ENCODE measurements around the gene IL12RB1.
"Not testable (repeated sequence)": the region's sequence is repeated elsewhere in the genome, so short reads cannot be mapped to it uniquely, and the experiment has no call there.

IL12RB1 gene

GRCh38 chr19:18043676-18044075 lies 43.1 kb downstream of the IL12RB1 start:
- H3K4me3 ChIP-seq (ENCODE audit: low read depth in 1 of 2, low read length in 2 of 2), result no peak overlapping the region

GRCh38 chr19:18041054-18041453 lies 45.7 kb downstream of the IL12RB1 start:
- no peaks in the 10 kb centered on the region for H3K9me3 ChIP-seq (ENCODE audit: control insufficient read depth in 1 of 2, low read length in 2 of 2)
- H3K4me3 ChIP-seq (ENCODE audit: low read depth in 1 of 2, low read length in 2 of 2), result no peak overlapping the region
- H3K27ac ChIP-seq (ENCODE audit: low read length), result no peak overlapping the region
- no peaks in the 10 kb centered on the region for H3K27me3 ChIP-seq (ENCODE audit: low read depth, low read length)
- H3K36me3 ChIP-seq (ENCODE audit: control insufficient read depth in 1 of 2, insufficient read depth in 2 of 2, low read length in 2 of 2), result no peaks in the 10 kb centered on the region
- H3K4me1 ChIP-seq (ENCODE audit: control insufficient read depth in 1 of 2, insufficient read depth in 2 of 2, low read length in 2 of 2), result peaks cover 4 to 9% of the 10 kb centered on the region in 2 donors

More at GRCh38 chr19:18043676-18044075, 43.1 kb downstream of the IL12RB1 start:
- no peaks in the 10 kb centered on the region for H3K27me3 ChIP-seq (ENCODE audit: low read depth, low read length)
- H3K27ac ChIP-seq (ENCODE audit: low read length), result no peak overlapping the region
- H3K9me3 ChIP-seq (ENCODE audit: control insufficient read depth in 1 of 2, low read length in 2 of 2), result no peaks in the 10 kb centered on the region
- peaks cover 4 to 9% of the 10 kb centered on the region in 2 donors for H3K4me1 ChIP-seq (ENCODE audit: control insufficient read depth in 1 of 2, insufficient read depth in 2 of 2, low read length in 2 of 2)
- H3K36me3 ChIP-seq (ENCODE audit: control insufficient read depth in 1 of 2, insufficient read depth in 2 of 2, low read length in 2 of 2), result no peaks in the 10 kb centered on the region

- not testable (repeated sequence) for H3K4me3 ChIP-seq (ENCODE audit: low read depth in 1 of 2, low read length in 2 of 2); H3K36me3 ChIP-seq (ENCODE audit: control insufficient read depth in 1 of 2, insufficient read depth in 2 of 2, low read length in 2 of 2); H3K4me1 ChIP-seq (ENCODE audit: control insufficient read depth in 1 of 2, insufficient read depth in 2 of 2, low read length in 2 of 2); H3K27ac ChIP-seq (ENCODE audit: low read length); H3K27me3 ChIP-seq (ENCODE audit: low read depth, low read length); H3K9me3 ChIP-seq (ENCODE audit: control insufficient read depth in 1 of 2, low read length in 2 of 2)
Measured at GRCh38 chr19:18032102-18032501, 54.6 kb downstream of the IL12RB1 start.

GRCh38 chr19:18031401-18031800 lies 55.3 kb downstream of the IL12RB1 start:
- H3K27ac ChIP-seq (ENCODE audit: low read length); H3K27me3 ChIP-seq (ENCODE audit: low read depth, low read length); H3K4me1 ChIP-seq (ENCODE audit: control insufficient read depth in 1 of 2, insufficient read depth in 2 of 2, low read length in 2 of 2); H3K36me3 ChIP-seq (ENCODE audit: control insufficient read depth in 1 of 2, insufficient read depth in 2 of 2, low read length in 2 of 2); H3K4me3 ChIP-seq (ENCODE audit: low read depth in 1 of 2, low read length in 2 of 2); H3K9me3 ChIP-seq (ENCODE audit: control insufficient read depth in 1 of 2, low read length in 2 of 2): not testable (repeated sequence)

- Histone ChIP-seq H3K27ac (ENCODE audit: low read length) (no peak overlapping the region), H3K4me1 (ENCODE audit: control insufficient read depth in 1 of 2, insufficient read depth in 2 of 2, low read length in 2 of 2) (no peaks in the 10 kb centered on the region), H3K4me3 (ENCODE audit: low read depth in 1 of 2, low read length in 2 of 2) (no peak overlapping the region)
Measured at GRCh38 chr19:18029617-18030338, 57.0 kb downstream of the IL12RB1 start.

GRCh38 chr19:18027151-18027550 lies 59.6 kb downstream of the IL12RB1 start:
- no peaks in the 10 kb centered on the region for H3K9me3 ChIP-seq (ENCODE audit: control insufficient read depth in 1 of 2, low read length in 2 of 2)
- H3K36me3 ChIP-seq (ENCODE audit: control insufficient read depth in 1 of 2, insufficient read depth in 2 of 2, low read length in 2 of 2), result no peaks in the 10 kb centered on the region
- no peak overlapping the region for H3K27ac ChIP-seq (ENCODE audit: low read length)
- no peaks in the 10 kb centered on the region for H3K27me3 ChIP-seq (ENCODE audit: low read depth, low read length)
- no peaks in the 10 kb centered on the region for H3K4me1 ChIP-seq (ENCODE audit: control insufficient read depth in 1 of 2, insufficient read depth in 2 of 2, low read length in 2 of 2)
- H3K4me3 ChIP-seq (ENCODE audit: low read depth in 1 of 2, low read length in 2 of 2), result no peak overlapping the region

More at GRCh38 chr19:18029617-18030338, 57.0 kb downstream of the IL12RB1 start:
- H3K9me3 ChIP-seq (ENCODE audit: control insufficient read depth in 1 of 2, low read length in 2 of 2), result no peaks in the 10 kb centered on the region
- H3K27me3 ChIP-seq (ENCODE audit: low read depth, low read length), result no peaks in the 10 kb centered on the region
- no peaks in the 10 kb centered on the region for H3K36me3 ChIP-seq (ENCODE audit: control insufficient read depth in 1 of 2, insufficient read depth in 2 of 2, low read length in 2 of 2)

GRCh38 chr19:18023622-18024251 lies 63.0 kb downstream of the IL12RB1 start:
- Histone ChIP-seq H3K27me3 (ENCODE audit: low read depth, low read length) (no peaks in the 10 kb centered on the region), H3K4me3 (ENCODE audit: low read depth in 1 of 2, low read length in 2 of 2) (no peak overlapping the region), H3K9me3 (ENCODE audit: control insufficient read depth in 1 of 2, low read length in 2 of 2) (no peaks in the 10 kb centered on the region), H3K36me3 (ENCODE audit: control insufficient read depth in 1 of 2, insufficient read depth in 2 of 2, low read length in 2 of 2) (no peaks in the 10 kb centered on the region), H3K27ac (ENCODE audit: low read length) (peak overlapping the region; percentile 60), H3K4me1 (ENCODE audit: control insufficient read depth in 1 of 2, insufficient read depth in 2 of 2, low read length in 2 of 2) (peaks cover 7 to 11% of the 10 kb centered on the region in 2 donors)

- Histone ChIP-seq H3K4me1 (ENCODE audit: control insufficient read depth in 1 of 2, insufficient read depth in 2 of 2, low read length in 2 of 2) (peaks cover 7 to 11% of the 10 kb centered on the region in 2 donors), H3K27ac (ENCODE audit: low read length) (peak overlapping the region; percentile 45), H3K9me3 (ENCODE audit: control insufficient read depth in 1 of 2, low read length in 2 of 2) (no peaks in the 10 kb centered on the region), H3K4me3 (ENCODE audit: low read depth in 1 of 2, low read length in 2 of 2) (peak overlapping the region in 1 of 2 donors; percentile 17), H3K27me3 (ENCODE audit: low read depth, low read length) (no peaks in the 10 kb centered on the region), H3K36me3 (ENCODE audit: control insufficient read depth in 1 of 2, insufficient read depth in 2 of 2, low read length in 2 of 2) (no peaks in the 10 kb centered on the region)
Measured at GRCh38 chr19:18021121-18021755, 65.5 kb downstream of the IL12RB1 start.

- no peaks in the 10 kb centered on the region for H3K27me3 ChIP-seq (ENCODE audit: low read depth, low read length)
- H3K27ac ChIP-seq (ENCODE audit: low read length), result peak overlapping the region; percentile 45
- peak overlapping the region in 1 of 2 donors; percentile 17 for H3K4me3 ChIP-seq (ENCODE audit: low read depth in 1 of 2, low read length in 2 of 2)
- H3K9me3 ChIP-seq (ENCODE audit: control insufficient read depth in 1 of 2, low read length in 2 of 2), result no peaks in the 10 kb centered on the region
- peaks cover 7 to 11% of the 10 kb centered on the region in 2 donors for H3K4me1 ChIP-seq (ENCODE audit: control insufficient read depth in 1 of 2, insufficient read depth in 2 of 2, low read length in 2 of 2)
- H3K36me3 ChIP-seq (ENCODE audit: control insufficient read depth in 1 of 2, insufficient read depth in 2 of 2, low read length in 2 of 2), result no peaks in the 10 kb centered on the region
Measured at GRCh38 chr19:18020212-18021085, 66.3 kb downstream of the IL12RB1 start.

- H3K27ac ChIP-seq (ENCODE audit: low read length), result peak overlapping the region; percentile 23
Measured at GRCh38 chr19:18017275-18018083, 69.3 kb downstream of the IL12RB1 start.

More at GRCh38 chr19:18017275-18018083, 69.3 kb downstream of the IL12RB1 start:
- H3K27me3 ChIP-seq (ENCODE audit: low read depth, low read length), result no peaks in the 10 kb centered on the region
- peaks cover 14 to 19% of the 10 kb centered on the region in 2 donors for H3K36me3 ChIP-seq (ENCODE audit: control insufficient read depth in 1 of 2, insufficient read depth in 2 of 2, low read length in 2 of 2)
- no peaks in the 10 kb centered on the region for H3K9me3 ChIP-seq (ENCODE audit: control insufficient read depth in 1 of 2, low read length in 2 of 2)
- peaks cover 7 to 11% of the 10 kb centered on the region in 2 donors for H3K4me1 ChIP-seq (ENCODE audit: control insufficient read depth in 1 of 2, insufficient read depth in 2 of 2, low read length in 2 of 2)
- no peak overlapping the region for H3K4me3 ChIP-seq (ENCODE audit: low read depth in 1 of 2, low read length in 2 of 2)

Measured in muscle layer of duodenum (tissue), 2 donors.